Measurements from ENCODE around the gene DBN1. TPM values are rescaled to one million over a fixed set of nuclear protein-coding genes. Genes with fewer than 3 reads are reported as not detected.

DBN1 gene
- total RNA-seq, 1 donor: 214 TPM

- DNase-seq (ENCODE audit: low read depth): peak; percentile 90
- H3K4me3 ChIP-seq (ENCODE audit: low read depth, low read length): no peak overlapping the region
- TF ChIP-seq CTCF (IDR thresholded peaks at IDR 0.05; ENCODE audit: insufficient read depth, low read depth, low read length): no peak
Measured at GRCh38 chr5:177478711-177479646, 5.5 kb upstream of the DBN1 start.

- H3K4me3 ChIP-seq (ENCODE audit: low read depth, low read length): no peak overlapping the region
- no peak for TF ChIP-seq CTCF (IDR thresholded peaks at IDR 0.05; ENCODE audit: insufficient read depth, low read depth, low read length)
- no peak for DNase-seq (ENCODE audit: low read depth)
Measured at GRCh38 chr5:177477701-177478477, 4.5 kb upstream of the DBN1 start.

DNA sequence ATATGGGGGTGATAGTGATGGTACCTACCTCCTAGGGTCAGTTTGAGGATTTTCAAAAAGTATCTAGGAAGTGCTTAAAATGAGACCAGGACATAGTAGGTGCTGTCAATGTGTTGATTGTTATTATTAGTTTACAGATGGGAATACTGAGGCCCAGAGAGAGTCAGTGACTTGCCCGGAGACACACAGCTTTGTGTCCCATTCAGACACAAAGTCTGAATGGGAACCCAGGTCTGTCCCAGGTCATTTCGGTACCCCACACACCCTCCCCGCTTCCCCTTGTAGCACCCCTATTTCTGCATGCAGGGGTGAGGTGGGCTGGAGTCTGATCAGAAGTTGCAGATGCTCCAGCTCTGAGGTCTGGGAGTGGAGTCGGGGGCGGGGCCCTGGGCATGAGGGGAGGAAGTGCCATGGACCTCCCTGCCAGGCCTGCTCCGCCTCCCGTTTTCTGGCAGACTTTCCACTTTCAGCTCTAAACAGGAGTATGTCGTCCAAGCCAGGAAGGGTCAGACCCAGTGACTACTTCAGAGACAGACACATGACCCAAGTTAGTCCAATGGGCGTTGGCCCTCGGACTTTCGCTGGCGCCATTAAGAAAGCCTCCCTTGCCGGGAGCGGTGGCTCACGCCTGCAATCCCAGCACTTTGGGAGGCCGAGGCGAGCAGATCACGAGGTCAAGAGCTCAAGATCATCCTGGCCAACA, 3.2 kb upstream of the DBN1 start:
- peak; percentile 91 for DNase-seq (ENCODE audit: low read depth)
- H3K4me3 ChIP-seq (ENCODE audit: low read depth, low read length): no peak overlapping the region
- no peak for TF ChIP-seq CTCF (IDR thresholded peaks at IDR 0.05; ENCODE audit: insufficient read depth, low read depth, low read length)

- no peak for DNase-seq (ENCODE audit: low read depth)
- no peak overlapping the region for H3K4me3 ChIP-seq (ENCODE audit: low read depth, low read length)
- TF ChIP-seq CTCF (IDR thresholded peaks at IDR 0.05; ENCODE audit: insufficient read depth, low read depth, low read length): no peak
Measured at GRCh38 chr5:177475563-177476427, 2.4 kb upstream of the DBN1 start.

DNA sequence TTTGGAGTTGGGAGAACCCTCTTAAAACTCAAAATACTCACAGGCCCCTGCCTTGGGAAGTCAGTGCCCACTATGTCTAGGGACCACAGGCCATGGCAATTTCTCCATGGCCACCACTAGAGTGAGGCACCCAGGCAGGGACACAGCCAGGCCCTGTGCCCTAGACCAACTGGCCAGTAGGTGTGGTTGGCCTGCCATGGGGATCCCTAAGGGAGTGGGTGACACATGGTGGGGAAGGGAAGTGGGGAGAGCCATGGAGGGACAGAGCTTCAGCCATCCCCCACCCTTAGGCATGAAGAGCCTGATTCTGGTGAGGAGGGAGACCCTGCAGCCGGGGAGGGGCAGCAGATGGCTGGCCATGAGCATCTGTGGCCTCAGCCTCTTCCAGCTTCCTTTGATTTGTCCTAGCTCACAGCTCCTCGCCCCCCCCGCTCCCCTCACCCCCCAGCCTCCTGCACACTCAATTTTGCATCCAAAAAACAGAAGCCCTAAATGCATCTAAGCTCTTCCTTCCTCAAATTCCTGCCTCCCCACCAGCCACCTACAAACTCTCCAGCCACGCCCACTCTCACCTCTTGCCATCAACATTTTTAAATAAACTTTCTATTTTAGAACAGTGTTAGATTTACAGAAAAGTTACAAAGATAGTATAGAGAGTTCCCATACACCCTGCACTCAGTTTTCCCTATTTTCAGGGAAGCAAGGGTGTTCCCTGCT, 1.6 kb upstream of the DBN1 start:
- no peak for TF ChIP-seq CTCF (IDR thresholded peaks at IDR 0.05; ENCODE audit: insufficient read depth, low read depth, low read length)
- no peak overlapping the region for H3K4me3 ChIP-seq (ENCODE audit: low read depth, low read length)
- no peak for DNase-seq (ENCODE audit: low read depth)
